Hematopoietic multipotent progenitor cell treated with erythropoietin and hydrocortisone succinate and interleukin-3 and kit ligand, for 6 days (in vitro differentiated cells): ENCODE data around the gene DPT.

Experiments
- DNase-seq: peaks from one replicate; pipeline ENCODE4 v3.0.0-alpha.2; 2015

DPT gene

GRCh38 chr1:168697356-168698126 lies 31.5 kb downstream of the DPT start:
- DNase-seq = no peak

GRCh38 chr1:168696125-168696760 lies 32.8 kb downstream of the DPT start:
- no peak for DNase-seq

GRCh38 chr1:168693872-168694238 lies 35.2 kb downstream of the DPT start:
- no peak for DNase-seq

GRCh38 chr1:168693197-168693871 lies 35.7 kb downstream of the DPT start:
- DNase-seq = no peak

- no peak for DNase-seq
Observed at GRCh38 chr1:168692472-168692871, 36.5 kb downstream of the DPT start.

- DNase-seq = no peak
Observed at GRCh38 chr1:168691541-168691940, 37.5 kb downstream of the DPT start.

GRCh38 chr1:168689726-168690602 lies 39.0 kb downstream of the DPT start:
- DNase-seq = no peak

GRCh38 chr1:168689327-168689657 lies 39.7 kb downstream of the DPT start:
- no peak for DNase-seq

- no peak for DNase-seq
Observed at GRCh38 chr1:168688644-168689326, 40.2 kb downstream of the DPT start.

GRCh38 chr1:168687816-168688215 lies 41.2 kb downstream of the DPT start:
- no peak for DNase-seq

GRCh38 chr1:168686666-168687065 lies 42.3 kb downstream of the DPT start:
- no peak for DNase-seq

GRCh38 chr1:168683871-168684270 lies 45.1 kb downstream of the DPT start:
- DNase-seq = no peak

GRCh38 chr1:168676861-168677260 lies 52.1 kb downstream of the DPT start:
- DNase-seq = no peak

- DNase-seq = no peak
Observed at GRCh38 chr1:168676029-168676812, 52.8 kb downstream of the DPT start.

- no peak for DNase-seq
Observed at GRCh38 chr1:168673974-168674683, 54.9 kb downstream of the DPT start.

GRCh38 chr1:168672278-168672677 lies 56.7 kb downstream of the DPT start:
- no peak for DNase-seq

GRCh38 chr1:168671782-168672181 lies 57.2 kb downstream of the DPT start:
- no peak for DNase-seq

- DNase-seq = no peak
Observed at GRCh38 chr1:168665975-168666374, 63.0 kb downstream of the DPT start.

GRCh38 chr1:168664069-168664834 lies 64.8 kb downstream of the DPT start:
- DNase-seq = no peak

- no peak for DNase-seq
Observed at GRCh38 chr1:168656485-168656884, 72.5 kb downstream of the DPT start.
